Upper lobe of left lung (tissue), 6 donors: ENCODE data around the gene LRRC74A. TPM values are rescaled to one million over a fixed set of nuclear protein-coding genes. Genes with fewer than 3 reads are reported as not detected.

Experiments used
- ATAC-seq, 2 donors: fragments of 200-7000 bp; cut with Tn5 transposase; one replicate each; pipeline ENCODE4 v1.9.1; 2022; ENCODE audit warnings: mild to moderate bottlenecking in 2 of 2, moderate library complexity in 2 of 2; ENCODE audit not compliant: low FRiP score in 2 of 2
- DNase-seq, 2 donors: peaks; one replicate each; pipeline ENCODE4 v3.0.0-alpha.2; 2019 to 2020
- H3K27ac ChIP-seq, 4 donors: fragments of 200-600 bp; sonication (generic); one replicate each; pipeline ENCODE4 v1.5.1; 2016 to 2019
- H3K27me3 ChIP-seq, 4 donors: fragments of 200-600 bp; sonication (generic); one replicate each; pipeline ENCODE4 v1.5.1; 2017 to 2019
- H3K36me3 ChIP-seq, 4 donors: fragments of 200-600 bp; sonication (generic); one replicate each; pipeline ENCODE4 v1.5.1; 2016 to 2019
- H3K4me1 ChIP-seq, 4 donors: fragments of 200-600 bp; sonication (generic); one replicate each; pipeline ENCODE4 v1.5.1; 2018 to 2019
- H3K4me3 ChIP-seq, 4 donors: fragments of 200-600 bp; sonication (generic); one replicate each; pipeline ENCODE4 v1.5.1; 2017 to 2019; ENCODE audit warnings: mild to moderate bottlenecking in 2 of 4, moderate library complexity in 1 of 4
- H3K9me3 ChIP-seq, 4 donors: fragments of 200-600 bp; sonication (generic); one replicate each; pipeline ENCODE4 v1.5.1; 2018 to 2019
- EP300 ChIP-seq, 4 donors: sonication (generic); formaldehyde crosslinking; IDR thresholded peaks; one replicate each; pipeline ENCODE4 v1.5.1; 2017; ENCODE audit warnings: antibody characterized with exemption in 4 of 4, control low read depth in 2 of 4
- POLR2A ChIP-seq, 4 donors: fragments of 450-650 bp; IDR thresholded peaks; one replicate each; pipeline ENCODE4 v1.5.1; 2016 to 2017; ENCODE audit warnings: antibody characterized with exemption in 4 of 4, mild to moderate bottlenecking in 2 of 4
- POLR2AphosphoS5 ChIP-seq, 2 donors: sonication (generic); formaldehyde crosslinking; IDR thresholded peaks; one replicate each; pipeline ENCODE4 v1.5.1; 2017; ENCODE audit warnings: antibody characterized with exemption in 2 of 2
- WGBS, 2 donors: methylation state at CpG; one replicate each; pipeline ENCODE4 v1.1.5; 2017 to 2018; 5-methylcytosine and 5-hydroxymethylcytosine counted together
- total RNA-seq, 6 donors: library from RNA; depleted of rRNA in 4 of 6; stranded (reverse); fragments of >200 nt in 4 of 6; gene quantifications; one replicate each; pipeline versions ENCODE4 v1.1.0 to v1.2.1, GENCODE V29; 2016 to 2021
- TF ChIP-seq, protein P1 (sequence below), 6 experiments: fragments of 450-650 bp in 4 of 6; fragments of 200-600 bp in 2 of 6; sonication (generic) in 2 of 6; IDR thresholded peaks; one replicate each; pipeline ENCODE4 v1.5.1; 2016 to 2019; ENCODE audit warnings: antibody characterized with exemption in 6 of 6
- donor health status: DM: no; HTN: no; CAD: no; lungs with moderate emphysema.
- donor health status: DM: no; HTN: yes; CAD: no; lungs with severe emphysema.

LRRC74A gene
- total RNA-seq, 6 donors from 2014 or later: not detected

DNA sequence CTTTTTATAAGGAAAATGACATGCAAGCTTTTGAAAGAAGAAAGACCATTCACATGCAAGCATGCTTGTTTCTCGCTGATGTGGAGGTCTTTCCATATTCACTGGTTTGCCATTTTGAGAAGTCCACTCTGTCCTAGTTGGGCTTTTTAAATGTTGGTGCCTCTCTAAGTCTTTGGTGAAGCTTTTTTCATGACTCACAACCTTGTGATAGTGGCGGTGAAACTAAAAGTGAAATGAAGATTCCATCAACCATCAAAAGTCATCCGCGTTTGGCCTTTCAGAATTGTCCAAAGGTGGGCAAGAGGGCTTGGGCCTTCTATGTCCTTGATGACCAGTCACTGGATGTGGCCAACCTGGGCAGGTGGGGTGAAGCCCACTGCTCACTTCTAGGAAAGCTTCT lies 4.3 kb downstream of the LRRC74A start:
- H3K27me3 ChIP-seq: no peaks in the 10 kb centered on the region
- TF ChIP-seq POLR2AphosphoS5 (IDR thresholded peaks at IDR 0.05): no peak
- TF ChIP-seq, protein P1, sequence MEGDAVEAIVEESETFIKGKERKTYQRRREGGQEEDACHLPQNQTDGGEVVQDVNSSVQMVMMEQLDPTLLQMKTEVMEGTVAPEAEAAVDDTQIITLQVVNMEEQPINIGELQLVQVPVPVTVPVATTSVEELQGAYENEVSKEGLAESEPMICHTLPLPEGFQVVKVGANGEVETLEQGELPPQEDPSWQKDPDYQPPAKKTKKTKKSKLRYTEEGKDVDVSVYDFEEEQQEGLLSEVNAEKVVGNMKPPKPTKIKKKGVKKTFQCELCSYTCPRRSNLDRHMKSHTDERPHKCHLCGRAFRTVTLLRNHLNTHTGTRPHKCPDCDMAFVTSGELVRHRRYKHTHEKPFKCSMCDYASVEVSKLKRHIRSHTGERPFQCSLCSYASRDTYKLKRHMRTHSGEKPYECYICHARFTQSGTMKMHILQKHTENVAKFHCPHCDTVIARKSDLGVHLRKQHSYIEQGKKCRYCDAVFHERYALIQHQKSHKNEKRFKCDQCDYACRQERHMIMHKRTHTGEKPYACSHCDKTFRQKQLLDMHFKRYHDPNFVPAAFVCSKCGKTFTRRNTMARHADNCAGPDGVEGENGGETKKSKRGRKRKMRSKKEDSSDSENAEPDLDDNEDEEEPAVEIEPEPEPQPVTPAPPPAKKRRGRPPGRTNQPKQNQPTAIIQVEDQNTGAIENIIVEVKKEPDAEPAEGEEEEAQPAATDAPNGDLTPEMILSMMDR (IDR thresholded peaks at IDR 0.05): no peak
- TF ChIP-seq EP300 (IDR thresholded peaks at IDR 0.05): no peak
- H3K9me3 ChIP-seq: no peaks in the 10 kb centered on the region
- peak overlapping the region in 2 of 4 donors; percentile 19 to 36 for H3K27ac ChIP-seq
- ATAC-seq (no peak), DNase-seq (no peak)
- H3K36me3 ChIP-seq: no peaks in the 10 kb centered on the region
- WGBS, 2 donors: 84 to 95% methylated on average over 4 of the region's 4 CpGs
- H3K4me3 ChIP-seq: no peak overlapping the region
- H3K4me1 ChIP-seq: no peaks in the 10 kb centered on the region

DNA sequence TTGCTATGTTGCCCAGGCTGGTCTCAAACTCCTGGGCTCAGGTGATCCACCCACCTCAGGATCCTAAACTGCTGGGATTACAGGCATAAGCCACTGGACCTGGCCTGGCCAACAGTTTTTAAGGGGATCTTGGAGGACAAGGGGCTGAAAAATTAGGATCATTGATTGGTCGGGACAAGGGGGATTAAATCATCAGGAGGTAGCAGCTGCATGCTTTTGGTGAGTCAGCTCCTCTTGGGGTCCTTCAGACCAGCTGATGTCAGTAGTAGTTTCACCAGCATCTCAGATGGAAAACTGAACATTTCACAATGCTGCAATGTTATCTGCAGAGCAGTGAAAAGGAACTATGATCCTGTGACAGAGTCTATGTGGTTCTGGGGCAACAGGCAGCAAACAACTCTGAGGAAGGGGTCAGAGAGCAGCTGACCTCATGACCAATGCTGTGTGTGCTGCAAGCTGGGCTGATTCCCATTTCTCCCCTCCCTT lies 6.3 kb downstream of the LRRC74A start:
- Histone ChIP-seq H3K36me3 (no peaks in the 10 kb centered on the region), H3K9me3 (no peaks in the 10 kb centered on the region), H3K4me3 (no peak overlapping the region), H3K27ac (peak overlapping the region in 2 of 4 donors; percentile 12 to 62), H3K27me3 (no peaks in the 10 kb centered on the region), H3K4me1 (no peaks in the 10 kb centered on the region)
- 69 to 78% methylated on average over 1 of the region's 1 CpG for WGBS, 2 donors
- peak in 1 of 2 donors; percentile 65 for ATAC-seq
- peak; percentile 13 to 17 for TF ChIP-seq POLR2AphosphoS5 (IDR thresholded peaks at IDR 0.05)
- peak in 1 of 4 donors; percentile 14 for TF ChIP-seq EP300 (IDR thresholded peaks at IDR 0.05)
- TF ChIP-seq, protein P1 (IDR thresholded peaks at IDR 0.05): no peak
- peak in 1 of 4 donors; percentile 13 for TF ChIP-seq POLR2A (IDR thresholded peaks at IDR 0.05)
- peak in 1 of 2 donors; percentile 44 for DNase-seq

DNA sequence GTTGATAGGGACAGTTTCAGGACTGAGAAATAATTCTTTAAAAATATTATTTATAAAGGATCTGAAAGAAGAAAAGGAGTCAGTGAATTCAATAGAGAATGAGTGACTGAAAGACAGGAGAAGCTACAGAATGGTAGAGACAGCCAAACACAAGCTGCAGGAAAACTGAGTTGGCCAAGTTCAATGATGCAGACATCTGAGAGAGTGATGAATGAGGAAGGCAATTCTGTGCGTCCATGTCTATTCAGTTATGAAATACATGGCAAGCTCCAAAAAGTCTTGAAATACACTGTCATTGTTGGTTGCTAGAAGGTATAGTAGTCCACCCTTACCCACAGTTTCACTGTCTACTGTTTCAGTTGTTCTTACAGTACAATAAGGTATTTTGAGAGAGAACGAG lies 6.8 kb downstream of the LRRC74A start:
- peak overlapping the region in 1 of 4 donors; percentile 31 for H3K27ac ChIP-seq
- DNase-seq: no peak
- 71 to 82% methylated on average over 2 of the region's 2 CpGs for WGBS, 2 donors

DNA sequence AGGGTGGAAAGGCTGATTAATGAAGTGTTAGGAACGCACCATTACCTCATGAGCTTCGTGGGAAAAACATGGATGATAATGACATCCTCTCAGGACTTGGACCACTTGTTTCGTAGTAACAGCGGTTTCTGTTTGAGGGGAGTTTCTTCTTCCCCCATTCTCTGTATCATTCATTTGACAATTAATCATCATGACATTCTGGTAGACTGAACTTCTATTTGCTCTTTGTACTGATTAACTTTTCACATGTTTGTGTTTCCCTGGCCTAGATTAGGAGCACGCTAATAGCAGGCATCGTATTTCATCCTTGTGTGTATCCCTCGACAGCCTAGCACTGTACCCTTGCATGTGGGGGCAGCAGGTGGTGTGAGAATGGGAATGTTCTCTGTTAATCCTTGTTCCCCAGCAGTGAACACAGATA lies 8.0 kb downstream of the LRRC74A start:
- no peak for ATAC-seq
- no peaks in the 10 kb centered on the region for H3K36me3 ChIP-seq
- no peaks in the 10 kb centered on the region for H3K27me3 ChIP-seq
- no peak overlapping the region for H3K27ac ChIP-seq
- H3K4me3 ChIP-seq: no peak overlapping the region
- DNase-seq: no peak
- TF ChIP-seq EP300 (IDR thresholded peaks at IDR 0.05) (no peak), POLR2A (IDR thresholded peaks at IDR 0.05) (no peak), POLR2AphosphoS5 (IDR thresholded peaks at IDR 0.05) (no peak)
- TF ChIP-seq, protein P1 (IDR thresholded peaks at IDR 0.05): no peak
- H3K4me1 ChIP-seq: no peaks in the 10 kb centered on the region
- WGBS, 2 donors: 64 to 69% methylated on average over 7 of the region's 7 CpGs
- no peaks in the 10 kb centered on the region for H3K9me3 ChIP-seq

More for the DNA sequence above, 6.8 kb downstream of the LRRC74A start:
- ATAC-seq: no peak
- TF ChIP-seq POLR2A (IDR thresholded peaks at IDR 0.05) (peak in 1 of 4 donors; percentile 1), POLR2AphosphoS5 (IDR thresholded peaks at IDR 0.05) (no peak)
- Histone ChIP-seq H3K4me1 (no peaks in the 10 kb centered on the region), H3K4me3 (no peak overlapping the region), H3K36me3 (no peaks in the 10 kb centered on the region), H3K9me3 (no peaks in the 10 kb centered on the region), H3K27me3 (no peaks in the 10 kb centered on the region)

DNA sequence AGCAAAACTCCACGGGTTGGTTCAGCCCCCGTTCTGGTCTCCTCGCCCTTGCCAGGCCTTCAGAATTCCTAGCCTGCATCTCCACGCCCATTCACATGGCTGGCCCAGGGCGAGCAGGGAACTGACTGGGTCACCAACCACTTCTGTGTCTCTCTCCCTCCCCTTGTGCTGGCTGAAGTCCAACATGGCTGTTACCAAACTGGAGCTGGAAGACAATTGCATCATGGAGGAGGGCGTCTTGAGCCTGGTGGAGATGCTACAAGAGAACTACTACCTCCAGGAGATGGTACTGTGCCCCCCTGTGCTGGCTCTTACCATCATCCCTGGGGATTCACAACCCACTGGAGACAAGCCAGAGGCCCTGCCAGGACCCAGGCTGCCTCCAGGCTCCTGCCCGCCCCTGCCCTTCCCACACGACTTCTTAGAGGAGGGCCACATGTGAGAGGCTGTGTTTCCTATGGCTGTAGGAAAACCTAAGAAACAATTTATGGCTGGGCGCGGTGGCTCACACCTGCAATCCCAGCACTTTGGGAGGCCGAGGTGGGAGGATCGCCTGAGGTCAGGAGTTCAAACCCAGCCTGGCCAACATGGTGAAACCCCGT lies 9.9 kb downstream of the LRRC74A start:
- ATAC-seq (peak; percentile 51 to 66), DNase-seq (peak; percentile 56 to 70)
- H3K4me1 ChIP-seq: no peaks in the 10 kb centered on the region

More for the DNA sequence above, 9.9 kb downstream of the LRRC74A start:
- Histone ChIP-seq H3K36me3 (no peaks in the 10 kb centered on the region), H3K27me3 (no peaks in the 10 kb centered on the region), H3K4me3 (no peak overlapping the region), H3K9me3 (no peaks in the 10 kb centered on the region), H3K27ac (no peak overlapping the region)
- WGBS, 2 donors: 86 to 87% methylated on average over 13 of the region's 13 CpGs
- TF ChIP-seq POLR2A (IDR thresholded peaks at IDR 0.05) (peak in 1 of 4 donors; percentile 36), POLR2AphosphoS5 (IDR thresholded peaks at IDR 0.05) (peak in 1 of 2 donors; percentile 15), EP300 (IDR thresholded peaks at IDR 0.05) (no peak)
